Measurements from ENCODE around the gene PERCC1. TPM values are rescaled to one million over a fixed set of nuclear protein-coding genes. Genes with fewer than 3 reads are reported as not detected.

PERCC1 gene
- total and polyA plus RNA-seq, 9 of the 15 experiments (the other 6 are each of a cell fraction or from before 2014, with no cell fraction given) = not detected

- 2% methylated on average over 32 of the region's 42 CpGs for WGBS (ENCODE audit: insufficient coverage, low coverage, missing lambda C conversion rate)
- H3K36me3 ChIP-seq (ENCODE audit: control insufficient read depth, insufficient read depth, low read length) = no peaks in the 10 kb centered on the region
- peak; percentile 95 to 99 (median 99) for DNase-seq (ENCODE audit: extremely low read depth in 1 of 4, low spot score in 3 of 4)
- no TSS peak for BruUV-seq (replicated peaks)
- in situ Hi-C loops (cut with MboI) (no loop called here), intact Hi-C loops (cut with micrococcal nuclease) (no loop called here)
- H3K79me2 ChIP-seq (ENCODE audit: control insufficient read depth, insufficient read depth, low read length) = peaks cover 3% of the 10 kb centered on the region; the same call in 1 of the 3 replicates
- no peaks in the 10 kb centered on the region for H3K27me3 ChIP-seq (ENCODE audit: control insufficient read depth in 2 of 2, insufficient read depth in 2 of 2, low read length in 2 of 2)
- peak overlapping the region; percentile 71 for H3K4me2 ChIP-seq (ENCODE audit: insufficient read depth, low read length)
- ChIA-PET POLR2A (interaction anchor here (0.6 to 1.9 kb wide), 9 partner anchors 8 to 353 kb away, joined by 3 to 7 read pairs (median 3); partner anchors contain the start of gene UQCC4), CTCF (ENCODE audit: low intra/inter-chr PET ratio) (interaction anchor here (0.6 kb wide), 3 partner anchors 45 to 795 kb away, joined by 3 read pairs; no protein-coding TSS in a partner anchor)
- peak overlapping the region in 1 of 2 experiments; percentile 90; a peak in 2 of 4 replicates for H3K9ac ChIP-seq (ENCODE audit: insufficient read depth in 1 of 2, low read depth in 2 of 2, low read length in 2 of 2)
- H3K9me3 ChIP-seq (replicated peaks; ENCODE audit: control insufficient read depth, insufficient read depth, low read depth, low read length) = no peaks in the 10 kb centered on the region
- peak overlapping the region; percentile 44 for H3K4me3 ChIP-seq
- peaks cover 7% of the 10 kb centered on the region; the same call in 1 of the 2 replicates for H4K20me1 ChIP-seq (replicated peaks; ENCODE audit: control insufficient read depth, insufficient read depth, low read length)
- H3K9me1 ChIP-seq (ENCODE audit: control insufficient read depth, insufficient read depth, low read length) = no peaks in the 10 kb centered on the region
- peak; percentile 97 for ATAC-seq
- peak; percentile 78 for FAIRE-seq
- peak overlapping the region; percentile 81 for H2AFZ ChIP-seq (ENCODE audit: low read depth, low read length)
- H3K27ac ChIP-seq (ENCODE audit: extremely low read depth, low read depth, low read length) = no peak overlapping the region
- H3K4me1 ChIP-seq (replicated peaks in 1 of 2; ENCODE audit: control insufficient read depth in 2 of 2, insufficient read depth in 2 of 2, low read length in 2 of 2) = peaks cover 4 to 25% of the 10 kb centered on the region in 2 experiments; a peak in 3 of 5 replicates
- peak; percentile 97 for TF ChIP-seq USF1 (CRISPR knock-in tag; IDR thresholded peaks at IDR 0.05)
- no peak for TF ChIP-seq E2F5 (CRISPR knock-in tag; IDR thresholded peaks at IDR 0.05)
- TF ChIP-seq RNF219 (CRISPR knock-in tag; IDR thresholded peaks at IDR 0.05) = no peak
- no peak for TF ChIP-seq MITF (IDR thresholded peaks at IDR 0.05)
- TF ChIP-seq VEZF1 (CRISPR knock-in tag; IDR thresholded peaks at IDR 0.05) = peak; percentile 100
- peak in 1 of 2 experiments; percentile 88; a peak in 2 of 4 replicates for TF ChIP-seq HDAC1 (IDR thresholded peaks at IDR 0.05)
- peak in 1 of 2 experiments; percentile 62; a peak in 3 of 4 replicates for TF ChIP-seq SIN3A (IDR thresholded peaks at IDR 0.05; ENCODE audit: borderline replicate concordance in 2 of 2, control insufficient read depth in 1 of 2, low read depth in 2 of 2, low read length in 2 of 2)
- TF ChIP-seq E2F4 (CRISPR knock-in tag; IDR thresholded peaks at IDR 0.05; ENCODE audit: low read depth) = no peak
- TF ChIP-seq NONO (IDR thresholded peaks at IDR 0.05; ENCODE audit: low read depth in 2 of 2, low read length in 1 of 2) = peak in 1 of 2 experiments; percentile 28; a peak in 1 of 4 replicates
- TF ChIP-seq ZFPM2 (CRISPR knock-in tag; IDR thresholded peaks at IDR 0.05) = no peak
- TF ChIP-seq ELF4 (CRISPR knock-in tag; IDR thresholded peaks at IDR 0.05) = no peak
These were observed 22.6 kb upstream of the PERCC1 start for GRCh38 chr16:1408171-1408837.

Measured in K562 (cell line).